DMS 273 treated with DMSO at 0.1 percent for 48 hours (cell line): Measurements from ENCODE around the gene GPRC5B.

ENCODE experiments used
- DNase-seq: peaks from one replicate; lab custom pipeline; 2025; lab: John Stamatoyannopoulos, UW

Gene GPRC5B, protein sequence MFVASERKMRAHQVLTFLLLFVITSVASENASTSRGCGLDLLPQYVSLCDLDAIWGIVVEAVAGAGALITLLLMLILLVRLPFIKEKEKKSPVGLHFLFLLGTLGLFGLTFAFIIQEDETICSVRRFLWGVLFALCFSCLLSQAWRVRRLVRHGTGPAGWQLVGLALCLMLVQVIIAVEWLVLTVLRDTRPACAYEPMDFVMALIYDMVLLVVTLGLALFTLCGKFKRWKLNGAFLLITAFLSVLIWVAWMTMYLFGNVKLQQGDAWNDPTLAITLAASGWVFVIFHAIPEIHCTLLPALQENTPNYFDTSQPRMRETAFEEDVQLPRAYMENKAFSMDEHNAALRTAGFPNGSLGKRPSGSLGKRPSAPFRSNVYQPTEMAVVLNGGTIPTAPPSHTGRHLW

GRCh38 chr16:19884611-19885450, at the start of gene GPRC5B:
Gene GPRC5B, minus strand, starts transcription at chr16:19884848. Its CDS starts 12,003 bp downstream, at chr16:19872845.
- no peak for DNase-seq

DNA sequence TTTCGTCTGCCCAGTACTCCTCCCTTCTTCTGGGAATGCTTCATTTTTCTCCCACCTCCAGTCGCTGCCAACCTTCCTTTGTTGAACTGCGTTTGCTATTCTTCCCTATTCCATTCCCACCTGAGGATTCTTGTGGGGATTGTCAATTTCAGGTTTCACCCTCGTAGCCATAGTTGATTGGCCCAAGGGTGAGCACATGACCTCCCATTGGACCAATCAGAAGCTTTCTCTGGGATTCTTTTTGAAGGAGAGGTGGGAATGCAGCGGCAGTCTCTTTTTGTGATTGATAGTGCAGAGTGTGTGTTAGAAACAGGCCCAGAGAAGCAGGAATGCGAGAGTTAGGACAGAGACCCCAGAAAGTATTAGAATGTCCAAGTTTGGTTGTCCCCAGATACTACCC, 49.1 kb upstream of the GPRC5B start:
- no peak for DNase-seq

DNA sequence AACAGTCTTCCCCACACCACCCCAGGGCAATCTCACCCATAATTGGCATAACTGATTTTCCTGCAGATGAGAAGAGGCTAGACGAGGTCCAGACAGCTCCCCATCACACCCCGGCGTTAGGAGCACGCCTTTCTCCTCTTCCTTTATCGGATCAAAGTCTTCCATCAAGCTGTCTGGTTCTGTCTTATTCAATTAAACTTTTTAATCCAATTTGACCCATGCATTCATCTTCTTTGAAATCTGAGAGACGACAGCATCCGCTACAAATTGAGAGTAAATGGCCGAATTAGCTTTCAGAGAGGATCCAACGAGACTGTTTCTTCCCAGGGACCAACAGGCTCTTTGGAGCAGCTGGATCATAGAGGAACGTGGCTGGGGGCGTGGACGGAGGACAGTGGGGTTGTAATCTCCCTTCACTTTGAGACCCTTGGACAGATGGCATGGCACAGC, 44.4 kb upstream of the GPRC5B start:
- no peak for DNase-seq

DNA sequence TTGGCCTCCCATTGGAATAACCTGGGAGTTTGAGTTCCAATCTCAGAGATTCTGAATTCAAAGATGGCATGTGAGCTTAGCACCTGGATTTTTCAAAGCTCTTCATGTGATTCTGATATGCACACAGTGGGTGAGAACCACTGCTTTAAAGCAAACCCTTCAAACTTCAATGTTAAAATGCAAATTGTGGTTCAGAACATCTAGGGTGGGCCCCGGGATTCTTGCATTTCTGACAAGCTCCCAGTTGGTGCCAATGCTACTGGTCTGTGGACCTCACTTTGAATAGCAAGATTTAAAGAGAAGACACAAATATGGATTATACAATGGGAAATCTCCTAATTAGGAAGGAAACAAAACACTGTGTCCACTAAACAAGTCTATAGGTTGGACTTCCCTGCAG, 43.8 kb upstream of the GPRC5B start:
- DNase-seq, result no peak

GRCh38 chr16:19926449-19927390, 42.1 kb upstream of the GPRC5B start:
- no peak for DNase-seq

- no peak for DNase-seq
These were observed 38.7 kb upstream of the GPRC5B start for GRCh38 chr16:19923396-19923795.

DNA sequence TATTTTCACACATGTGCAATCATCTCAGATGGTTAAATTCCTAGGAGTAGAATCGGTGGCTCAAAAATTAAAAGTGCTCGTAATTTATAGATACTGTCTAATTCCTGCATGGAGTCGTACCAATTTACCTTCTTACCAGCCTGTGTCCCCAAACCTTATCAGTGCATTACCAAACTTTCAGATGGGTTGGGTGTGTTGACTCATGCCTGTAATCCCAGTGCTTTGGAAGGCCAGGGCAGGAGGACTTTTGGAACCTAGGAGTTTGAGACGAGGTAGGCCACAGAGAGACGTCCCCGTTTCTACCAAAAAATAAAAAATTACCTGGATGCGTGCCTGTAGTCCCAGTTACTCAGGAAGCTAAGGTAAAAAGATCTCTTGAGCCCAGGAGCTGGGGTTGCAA, 34.5 kb upstream of the GPRC5B start:
- DNase-seq, result no peak

- DNase-seq, result no peak
These were observed 31.4 kb upstream of the GPRC5B start for GRCh38 chr16:19916064-19916463.

GRCh38 chr16:19914877-19915276, 30.2 kb upstream of the GPRC5B start:
- no peak for DNase-seq

- DNase-seq, result no peak
These were observed 28.6 kb upstream of the GPRC5B start for GRCh38 chr16:19913340-19913645.

DNA sequence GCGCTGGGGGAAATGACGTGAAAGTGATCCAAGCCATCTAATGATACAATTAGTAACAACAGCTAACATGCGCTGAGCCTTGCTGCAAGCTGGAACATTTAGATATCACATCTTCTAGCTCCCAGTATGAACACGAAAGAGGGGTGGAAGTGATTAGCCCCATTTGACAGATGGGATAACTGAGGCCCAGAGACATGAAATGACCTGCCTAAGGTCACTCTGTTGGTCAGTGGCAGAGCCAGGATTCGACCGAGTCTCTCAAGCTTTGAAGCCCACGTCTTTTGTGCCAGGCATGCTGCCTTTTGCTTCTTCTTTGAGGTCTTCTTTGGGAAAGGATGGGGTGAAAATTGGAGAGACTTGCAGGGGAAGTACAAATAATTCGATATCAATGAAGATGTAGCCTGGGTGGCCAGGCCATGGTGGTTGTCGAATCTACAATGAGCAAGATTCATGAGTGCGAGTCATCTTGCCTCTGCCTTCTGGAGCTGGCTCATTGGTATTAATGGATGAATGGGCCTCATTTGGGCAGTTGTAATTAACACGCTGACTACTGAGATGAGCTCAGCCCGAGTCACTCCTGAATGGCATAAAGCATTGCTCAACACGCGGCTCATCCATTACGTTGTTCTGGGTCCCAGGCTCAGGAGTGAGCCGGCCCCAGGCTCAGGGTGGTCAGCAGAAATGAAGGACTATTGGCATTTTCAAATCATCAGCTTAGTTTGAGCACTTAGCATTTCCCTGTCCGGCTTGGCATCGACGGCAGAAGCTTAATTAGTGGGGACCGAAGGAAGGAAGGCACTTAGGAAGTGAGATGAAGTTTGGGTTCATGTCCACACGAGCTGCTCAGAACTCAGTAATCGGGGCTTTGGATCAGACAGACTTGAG, 28.0 kb upstream of the GPRC5B start:
- DNase-seq, result no peak

DNA sequence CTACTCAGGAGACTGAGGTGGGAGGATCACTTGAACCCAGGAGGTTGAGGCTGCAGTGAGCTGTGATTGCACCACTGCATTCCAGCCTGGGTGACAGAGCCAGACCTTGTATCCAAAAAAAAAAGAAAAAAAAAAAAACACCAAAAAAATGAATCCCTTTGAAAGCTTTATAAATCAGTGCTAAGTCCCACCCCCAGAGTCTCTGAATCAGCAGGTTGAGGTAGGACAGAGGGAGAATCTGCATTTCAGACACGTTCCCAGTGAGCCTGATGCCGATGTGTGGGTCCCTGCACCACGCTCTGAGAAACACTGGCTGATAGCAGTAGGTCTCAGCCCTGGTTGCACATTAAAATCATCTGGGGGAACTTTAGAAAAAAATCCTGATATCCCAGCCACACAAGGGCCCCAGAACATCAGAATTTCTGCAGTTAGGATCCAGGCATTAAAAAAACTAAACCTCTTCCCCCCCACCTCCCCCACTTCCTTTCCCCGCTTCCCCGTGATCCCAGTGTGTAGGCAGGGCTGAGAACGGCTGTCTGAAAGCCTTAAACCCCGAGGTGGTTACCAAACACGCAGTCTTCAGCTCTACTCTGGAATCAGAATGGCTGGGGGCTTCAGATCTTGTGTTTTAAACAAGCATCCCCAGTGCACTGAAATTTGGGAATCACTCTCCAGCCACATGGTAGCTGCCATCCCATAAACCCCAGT, 27.3 kb upstream of the GPRC5B start:
- no peak for DNase-seq

- DNase-seq, result no peak
These were observed 26.6 kb upstream of the GPRC5B start for GRCh38 chr16:19911204-19911603.

- DNase-seq, result no peak
These were observed 25.2 kb upstream of the GPRC5B start for GRCh38 chr16:19909750-19910322.

DNA sequence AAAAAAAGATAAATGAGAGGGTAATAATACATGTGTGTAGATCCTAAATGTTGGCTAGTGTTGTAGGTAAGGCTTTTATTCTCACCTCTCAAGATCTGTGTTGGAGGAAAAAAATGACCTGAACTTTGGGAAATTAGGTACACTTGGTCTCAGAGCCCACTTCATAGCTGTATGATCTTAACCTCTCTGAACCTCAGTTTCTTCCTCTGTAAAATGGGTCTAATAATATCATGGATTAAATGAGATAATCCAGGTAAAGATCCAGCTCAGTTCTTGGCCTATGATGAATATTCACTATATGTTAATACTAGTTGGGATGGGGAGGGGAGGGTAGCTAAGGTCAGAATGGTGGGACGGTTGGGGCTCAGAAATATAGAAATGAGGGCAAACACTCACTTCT, 24.3 kb upstream of the GPRC5B start:
- no peak for DNase-seq

GRCh38 chr16:19907161-19907992, 22.7 kb upstream of the GPRC5B start:
- peak; percentile 4 for DNase-seq

DNA sequence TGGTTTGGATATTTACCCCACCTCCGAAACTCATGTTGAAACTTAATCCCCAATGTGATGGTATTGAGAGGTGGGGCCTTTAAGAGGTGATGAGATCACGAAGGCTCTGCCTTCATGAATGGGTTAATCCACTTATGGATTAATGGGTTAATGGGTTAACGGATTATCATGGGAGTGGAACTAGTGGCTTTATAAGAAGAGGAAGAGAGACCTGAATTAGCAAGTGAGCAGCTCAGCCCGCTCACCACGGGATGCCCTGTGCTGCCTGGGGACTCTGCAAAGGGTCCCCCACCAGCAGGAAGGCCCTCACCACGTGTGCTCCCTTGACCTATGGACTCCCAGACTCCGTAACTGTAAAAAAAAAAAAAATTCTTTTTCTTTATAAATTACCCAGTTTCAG, 16.5 kb upstream of the GPRC5B start:
- no peak for DNase-seq

- DNase-seq, result no peak
These were observed 14.9 kb upstream of the GPRC5B start for GRCh38 chr16:19899605-19899955.

GRCh38 chr16:19898924-19899604, 14.4 kb upstream of the GPRC5B start:
- DNase-seq, result peak; percentile 21
